DOHH2 (cell line): Measurements from ENCODE around the gene SLC26A3.

ENCODE experiments used
- H3F3A ChIP-seq: fragments of 200-600 bp; sonication (generic), shearing (Covaris generic); 2 replicates; pipeline ENCODE4 v1.6.0; 2016; ENCODE audit warnings: antibody characterized with exemption, mild to moderate bottlenecking; ENCODE audit not compliant: control insufficient read depth, insufficient read depth
- H3K27ac ChIP-seq: fragments of 200-600 bp; sonication (generic); 2 replicates; pipeline ENCODE4 v1.5.1; 2014; ENCODE audit warnings: low read depth, mild to moderate bottlenecking, low read length, moderate library complexity
- H3K27me3 ChIP-seq: fragments of 200-600 bp; sonication (generic); 2 replicates; pipeline ENCODE4 v1.6.1; 2014; ENCODE audit warnings: mild to moderate bottlenecking, low read length, mixed read lengths; ENCODE audit not compliant: control insufficient read depth
- H3K36me3 ChIP-seq: fragments of 200-600 bp; sonication (generic); 2 replicates; pipeline ENCODE4 v1.6.1; 2014; ENCODE audit warnings: mild to moderate bottlenecking, low read length, moderate library complexity, mixed read lengths; ENCODE audit not compliant: control insufficient read depth
- H3K4me1 ChIP-seq: fragments of 200-600 bp; sonication (generic); 2 replicates; pipeline ENCODE4 v1.6.1; 2014; ENCODE audit warnings: mild to moderate bottlenecking, low read length, mixed read lengths; ENCODE audit not compliant: control insufficient read depth
- H3K4me2 ChIP-seq: fragments of 200-600 bp; sonication (generic); 2 replicates; pipeline ENCODE4 v1.6.0; 2014; ENCODE audit warnings: mild to moderate bottlenecking, low read length, moderate library complexity
- H3K4me3 ChIP-seq: fragments of 200-600 bp; sonication (generic); 2 replicates; pipeline ENCODE4 v1.5.1; 2014; ENCODE audit warnings: mild to moderate bottlenecking, low read length, mixed read lengths
- H3K79me2 ChIP-seq: fragments of 200-600 bp; sonication (generic); 2 replicates; pipeline ENCODE4 v1.6.1; 2014; ENCODE audit warnings: mild to moderate bottlenecking, low read length, mixed read lengths; ENCODE audit not compliant: control insufficient read depth
- H3K9me2 ChIP-seq: fragments of 200-600 bp; sonication (generic); replicated peaks from 2 replicates; pipeline ENCODE4 v1.6.1; 2014; ENCODE audit warnings: mild to moderate bottlenecking, low read length, mixed read lengths; ENCODE audit not compliant: control insufficient read depth
- H3K9me3 ChIP-seq: fragments of 200-600 bp; sonication (generic); 2 replicates; pipeline ENCODE4 v1.6.1; 2014; ENCODE audit warnings: antibody characterized with exemption, low read length, mixed read lengths; ENCODE audit not compliant: control insufficient read depth, insufficient read depth
- H4K20me1 ChIP-seq: fragments of 200-600 bp; sonication (generic); 2 replicates; pipeline ENCODE4 v1.6.0; 2014; ENCODE audit warnings: low read depth, mild to moderate bottlenecking, antibody characterized with exemption, low read length, moderate library complexity; ENCODE audit not compliant: control insufficient read depth, insufficient read depth
- CTCF ChIP-seq: fragments of 200-600 bp; sonication (generic); IDR thresholded peaks from one replicate; pipeline ENCODE4 v1.5.1; 2014; ENCODE audit warnings: antibody characterized with exemption, mild to moderate bottlenecking, low read depth, low read length; ENCODE audit not compliant: poor library complexity, severe bottlenecking
- EZH2phosphoT487 ChIP-seq: fragments of 200-600 bp; sonication (generic); IDR thresholded peaks from 2 replicates; pipeline ENCODE4 v1.6.1; 2017; ENCODE audit warnings: borderline replicate concordance, mild to moderate bottlenecking, antibody characterized with exemption, low read length, moderate library complexity, mixed read lengths

SLC26A3 gene

GRCh38 chr7:107826451-107826850 is 23.4 kb upstream of the SLC26A3 start:
- H3K9me3 ChIP-seq = no peaks in the 10 kb centered on the region
- no peaks in the 10 kb centered on the region for H4K20me1 ChIP-seq
- H3K27ac ChIP-seq = no peak overlapping the region
- no peaks in the 10 kb centered on the region for H3K36me3 ChIP-seq
- no peak for TF ChIP-seq CTCF
- TF ChIP-seq EZH2phosphoT487 = no peak
- no peaks in the 10 kb centered on the region for H3K79me2 ChIP-seq
- no peak overlapping the region for H3K4me2 ChIP-seq
- no peaks in the 10 kb centered on the region for H3F3A ChIP-seq
- no peaks in the 10 kb centered on the region for H3K27me3 ChIP-seq
- no peak overlapping the region for H3K4me3 ChIP-seq
- no peaks in the 10 kb centered on the region for H3K9me2 ChIP-seq
- no peaks in the 10 kb centered on the region for H3K4me1 ChIP-seq

GRCh38 chr7:107824858-107825257 is 21.8 kb upstream of the SLC26A3 start:
- Histone ChIP-seq H3F3A (no peaks in the 10 kb centered on the region), H3K9me2 (no peaks in the 10 kb centered on the region), H3K4me1 (no peaks in the 10 kb centered on the region), H3K79me2 (no peaks in the 10 kb centered on the region), H3K36me3 (no peaks in the 10 kb centered on the region), H3K9me3 (no peaks in the 10 kb centered on the region), H3K4me2 (no peak overlapping the region), H4K20me1 (no peaks in the 10 kb centered on the region), H3K27me3 (peaks cover 7% of the 10 kb centered on the region; the same call in 1 of the 2 replicates), H3K27ac (no peak overlapping the region), H3K4me3 (no peak overlapping the region)
- TF ChIP-seq CTCF (no peak), EZH2phosphoT487 (no peak)

- Histone ChIP-seq H3K79me2 (no peaks in the 10 kb centered on the region), H3K27me3 (peaks cover 7% of the 10 kb centered on the region; the same call in 1 of the 2 replicates), H3K36me3 (no peaks in the 10 kb centered on the region), H4K20me1 (no peaks in the 10 kb centered on the region), H3K9me2 (no peaks in the 10 kb centered on the region), H3K4me2 (no peak overlapping the region), H3K9me3 (no peaks in the 10 kb centered on the region), H3K4me3 (no peak overlapping the region), H3F3A (no peaks in the 10 kb centered on the region), H3K27ac (no peak overlapping the region), H3K4me1 (no peaks in the 10 kb centered on the region)
- TF ChIP-seq CTCF = no peak
- no peak for TF ChIP-seq EZH2phosphoT487
Measured at GRCh38 chr7:107818622-107819021, 15.6 kb upstream of the SLC26A3 start.
